ENCODE measurements around the gene RBSN.

The RBSN gene

GRCh38 chr3:15066467-15066866 is 32.5 kb downstream of the RBSN start:
- POLR2A ChIA-PET: no interaction called here
- H3K9me3 ChIP-seq (ENCODE audit: control insufficient read depth, insufficient read depth, low read depth, low read length): no peaks in the 10 kb centered on the region
- CTCF ChIA-PET: no interaction called here
- H3K27ac ChIP-seq (ENCODE audit: extremely low read depth, low read depth, low read length): no peak overlapping the region
- TF ChIP-seq ZNF426 (tag by site-specific recombination; IDR thresholded peaks at IDR 0.05): no peak
- no peak for TF ChIP-seq ZNF140 (tag by site-specific recombination; IDR thresholded peaks at IDR 0.05)
- TF ChIP-seq ZNF558 (tag by site-specific recombination; IDR thresholded peaks at IDR 0.05): peak; percentile 98
- H3K4me1 ChIP-seq (ENCODE audit: control insufficient read depth, insufficient read depth, low read length): no peaks in the 10 kb centered on the region
- peaks cover 0 to 30% of the 10 kb centered on the region in 2 experiments; a peak in 1 of 3 replicates for H3K36me3 ChIP-seq (ENCODE audit: control insufficient read depth in 2 of 2, insufficient read depth in 1 of 2, low read length in 2 of 2)
- H3K4me3 ChIP-seq (ENCODE audit: low read depth, low read length): no peak overlapping the region

GRCh38 chr3:15065550-15066007 is 33.4 kb downstream of the RBSN start:
- no peaks in the 10 kb centered on the region for H3K4me1 ChIP-seq (ENCODE audit: control insufficient read depth, insufficient read depth, low read length)
- H3K4me3 ChIP-seq (ENCODE audit: low read depth, low read length): peak overlapping the region; percentile 90
- no peaks in the 10 kb centered on the region for H3K9me3 ChIP-seq (ENCODE audit: control insufficient read depth, insufficient read depth, low read depth, low read length)
- no peak overlapping the region for H3K27ac ChIP-seq (ENCODE audit: extremely low read depth, low read depth, low read length)
- peaks cover 0 to 24% of the 10 kb centered on the region in 2 experiments; a peak in 2 of 3 replicates for H3K36me3 ChIP-seq (ENCODE audit: control insufficient read depth in 2 of 2, insufficient read depth in 1 of 2, low read length in 2 of 2)
- CTCF ChIA-PET: interaction anchor here (0.6 to 1.2 kb wide), 2 partner anchors 43 to 283 kb away, joined by 3 read pairs; no protein-coding TSS in a partner anchor
- TF ChIP-seq ZNF558 (tag by site-specific recombination; IDR thresholded peaks at IDR 0.05) (0 out of 2 replicates have a peak, but pooled peaks have one; percentile 21), ZNF354C (tag by site-specific recombination; IDR thresholded peaks at IDR 0.05; ENCODE audit: borderline replicate concordance, low read depth) (no peak), SALL2 (tag by site-specific recombination; IDR thresholded peaks at IDR 0.05; ENCODE audit: borderline replicate concordance) (no peak), ZNF585B (tag by site-specific recombination; IDR thresholded peaks at IDR 0.05) (no peak), PRDM6 (tag by site-specific recombination; IDR thresholded peaks at IDR 0.05) (no peak), AEBP2 (tag by site-specific recombination; IDR thresholded peaks at IDR 0.05; ENCODE audit: borderline replicate concordance) (no peak)
- POLR2A ChIA-PET: interaction anchor here (1.0 to 2.6 kb wide), 9 partner anchors 14 to 887 kb away, joined by 3 to 19 read pairs (median 5); partner anchors contain the start of genes BTD, CAPN7, HACL1 and LSM3

- ChIA-PET POLR2A (interaction anchor here (0.6 to 2.6 kb wide), 11 partner anchors 14 to 886 kb away, joined by 3 to 19 read pairs (median 4); partner anchors contain the start of genes BTD, CAPN7, HACL1 and LSM3), CTCF (interaction anchor here (0.6 to 1.2 kb wide), 2 partner anchors 43 to 282 kb away, joined by 3 read pairs; no protein-coding TSS in a partner anchor)
- Histone ChIP-seq H3K4me1 (ENCODE audit: control insufficient read depth, insufficient read depth, low read length) (no peaks in the 10 kb centered on the region), H3K27ac (ENCODE audit: extremely low read depth, low read depth, low read length) (peak within 1 kb of the TSS; percentile 54; the same call in 1 of the 2 replicates), H3K4me3 (ENCODE audit: low read depth, low read length) (peak within 1 kb of the TSS; percentile 90), H3K9me3 (ENCODE audit: control insufficient read depth, insufficient read depth, low read depth, low read length) (no peaks in the 10 kb centered on the region), H3K36me3 (ENCODE audit: control insufficient read depth in 2 of 2, insufficient read depth in 1 of 2, low read length in 2 of 2) (peaks cover 3 to 21% of the 10 kb centered on the region in 2 experiments; a peak in 2 of 3 replicates)
- no peak for TF ChIP-seq ZNF555 (tag by site-specific recombination; conservative IDR thresholded peaks at IDR 0.05)
- no peak for TF ChIP-seq ZNF132 (tag by site-specific recombination; IDR thresholded peaks at IDR 0.05; ENCODE audit: borderline replicate concordance)
- no peak for TF ChIP-seq ZNF354C (tag by site-specific recombination; IDR thresholded peaks at IDR 0.05; ENCODE audit: borderline replicate concordance, low read depth)
- TF ChIP-seq ATF2 (tag by site-specific recombination; IDR thresholded peaks at IDR 0.05; ENCODE audit: low read depth): no peak
- no peak; the same call in 1 of the 2 replicates for TF ChIP-seq SP2 (tag by site-specific recombination; IDR thresholded peaks at IDR 0.05)
- TF ChIP-seq ZNF155 (tag by site-specific recombination; IDR thresholded peaks at IDR 0.05): no peak
- peak; percentile 72 for TF ChIP-seq GLIS2 (tag by site-specific recombination; IDR thresholded peaks at IDR 0.05)
- no peak; the same call in 1 of the 2 replicates for TF ChIP-seq ZBTB17 (tag by site-specific recombination; IDR thresholded peaks at IDR 0.05)
- TF ChIP-seq KLF7 (tag by site-specific recombination; IDR thresholded peaks at IDR 0.05; ENCODE audit: borderline replicate concordance): peak; percentile 25; the same call in 1 of the 2 replicates
- no peak for TF ChIP-seq ZFHX2 (tag by site-specific recombination; conservative IDR thresholded peaks at IDR 0.05)
- TF ChIP-seq ZNF26 (tag by site-specific recombination; IDR thresholded peaks at IDR 0.05): no peak
- no peak for TF ChIP-seq BCL6B (tag by site-specific recombination; IDR thresholded peaks at IDR 0.05)
- no peak for TF ChIP-seq ZNF585B (tag by site-specific recombination; IDR thresholded peaks at IDR 0.05)
Measured at GRCh38 chr3:15064835-15065549, 34.0 kb downstream of the RBSN start, which contains the start of gene MRPS25. MRPS25 (minus strand) TSS chr3:15065315; CDS start chr3:15065194, 121 bp downstream.

Measured in HEK293 (cell line).